GM19463 (cell line): ENCODE measurements around the gene CLCNKA.
"Not testable (repeated sequence)": the region's sequence is repeated elsewhere in the genome, so short reads cannot be mapped to it uniquely, and the experiment has no call there.

Source experiments
- ATAC-seq: cut with Tn5 transposase; IDR thresholded peaks from one replicate; pipeline ENCODE4 v1.9.1; 2021; ENCODE audit warnings: mild to moderate bottlenecking, moderate library complexity; ENCODE audit not compliant: unreplicated experiment

The CLCNKA gene

GRCh38 chr1:16061989-16062686 is 40.3 kb downstream of the CLCNKA start:
- not testable (repeated sequence) for ATAC-seq

DNA sequence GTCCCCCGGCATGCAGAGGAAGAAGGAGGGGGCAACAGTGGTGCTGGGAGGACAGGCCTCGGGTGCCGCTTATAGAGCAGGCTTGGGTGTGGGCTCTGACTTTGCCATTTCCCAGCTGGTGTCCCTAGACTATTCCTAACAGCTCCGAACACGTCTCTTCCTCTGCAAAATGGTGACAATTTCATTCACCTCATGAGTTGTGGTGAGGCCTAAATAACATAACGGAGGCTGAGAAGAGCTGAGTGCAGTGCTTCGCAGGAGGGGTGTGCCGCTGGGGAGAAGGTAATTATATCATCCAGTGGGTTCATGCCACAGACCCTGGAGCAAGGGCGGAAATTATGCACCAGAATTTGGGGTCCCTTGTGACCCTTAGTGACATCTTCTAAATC is 40.8 kb downstream of the CLCNKA start:
- ATAC-seq = not testable (repeated sequence)

- no peak for ATAC-seq
Measured at GRCh38 chr1:16063226-16063829, 41.5 kb downstream of the CLCNKA start.

GRCh38 chr1:16063921-16064320 is 42.1 kb downstream of the CLCNKA start:
- no peak for ATAC-seq

DNA sequence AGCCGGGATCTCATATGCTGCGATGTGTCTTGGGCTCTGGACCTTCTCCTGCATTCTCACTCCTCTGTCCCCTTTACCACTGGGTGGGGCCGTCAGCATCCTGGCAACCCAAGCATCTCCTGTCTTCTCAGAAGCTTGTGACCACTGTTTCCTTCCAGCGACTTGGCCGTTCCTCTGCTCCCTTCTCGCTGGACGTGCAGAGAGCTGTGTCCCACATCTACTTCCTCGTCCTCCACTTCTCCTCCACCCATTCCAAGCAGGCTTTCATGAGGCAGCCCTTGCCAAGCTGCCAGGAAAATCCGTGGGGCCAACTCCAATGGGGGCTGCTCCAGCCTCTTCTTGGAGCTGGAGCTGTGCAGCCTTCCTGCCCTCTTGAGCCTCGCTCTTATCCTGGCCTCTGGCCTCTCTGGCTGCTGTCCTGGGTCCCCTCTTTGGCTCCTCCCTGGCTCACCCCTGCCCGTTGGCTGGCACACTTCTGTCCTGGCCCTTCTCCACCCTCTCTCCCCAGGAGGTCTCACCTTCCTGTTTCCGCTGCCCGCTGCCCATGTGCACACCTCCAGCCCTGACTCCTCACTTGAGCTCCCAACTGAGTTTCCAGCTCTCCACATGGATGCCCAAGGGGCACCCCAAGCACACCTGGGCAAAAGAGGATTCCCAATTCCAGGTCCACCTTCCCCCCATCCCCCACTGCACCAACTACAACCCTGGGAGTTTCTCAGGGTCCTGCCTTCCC is 42.9 kb downstream of the CLCNKA start:
- ATAC-seq = no peak

DNA sequence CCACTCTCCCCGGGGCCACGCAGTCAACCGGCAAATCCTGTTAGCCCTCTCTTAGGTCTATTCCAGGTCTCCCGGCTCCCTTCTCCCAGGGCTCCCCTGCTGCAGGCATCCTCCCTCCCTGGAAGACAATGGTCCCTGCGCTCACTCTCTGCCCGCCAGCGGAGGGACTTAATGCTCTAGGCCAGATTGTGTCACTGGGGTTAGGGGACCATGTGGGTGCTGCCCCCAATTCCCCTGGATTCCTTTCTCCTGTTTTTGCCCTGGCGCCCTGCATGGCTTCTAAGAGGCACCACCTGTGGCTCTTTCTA is 43.4 kb downstream of the CLCNKA start:
- no peak for ATAC-seq

- ATAC-seq = no peak
Measured at GRCh38 chr1:16066245-16066644, 44.4 kb downstream of the CLCNKA start.

- no peak for ATAC-seq
Measured at GRCh38 chr1:16067127-16067768, 45.4 kb downstream of the CLCNKA start.

DNA sequence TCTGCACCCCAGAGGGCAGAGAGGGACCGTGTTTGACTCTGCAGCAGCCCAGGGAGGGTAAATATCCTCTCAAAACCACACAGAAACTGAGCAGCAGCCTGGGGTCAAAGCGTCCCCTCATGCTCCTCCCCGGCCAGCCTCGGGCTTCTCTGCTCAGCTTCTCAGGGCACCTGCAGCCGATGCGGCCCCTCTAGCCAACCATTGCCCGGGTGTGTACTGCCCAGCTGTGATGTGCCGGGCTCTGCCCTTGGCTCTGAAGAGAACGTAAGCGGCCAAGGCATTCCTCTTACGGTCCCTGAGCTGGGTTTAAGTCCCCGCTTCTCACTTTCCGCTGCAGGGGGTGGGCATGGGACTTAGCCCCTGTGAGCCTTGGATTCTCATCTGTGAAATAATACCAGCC is 46.1 kb downstream of the CLCNKA start:
- no peak for ATAC-seq

- ATAC-seq = no peak
Measured at GRCh38 chr1:16068356-16069270, 46.8 kb downstream of the CLCNKA start.

DNA sequence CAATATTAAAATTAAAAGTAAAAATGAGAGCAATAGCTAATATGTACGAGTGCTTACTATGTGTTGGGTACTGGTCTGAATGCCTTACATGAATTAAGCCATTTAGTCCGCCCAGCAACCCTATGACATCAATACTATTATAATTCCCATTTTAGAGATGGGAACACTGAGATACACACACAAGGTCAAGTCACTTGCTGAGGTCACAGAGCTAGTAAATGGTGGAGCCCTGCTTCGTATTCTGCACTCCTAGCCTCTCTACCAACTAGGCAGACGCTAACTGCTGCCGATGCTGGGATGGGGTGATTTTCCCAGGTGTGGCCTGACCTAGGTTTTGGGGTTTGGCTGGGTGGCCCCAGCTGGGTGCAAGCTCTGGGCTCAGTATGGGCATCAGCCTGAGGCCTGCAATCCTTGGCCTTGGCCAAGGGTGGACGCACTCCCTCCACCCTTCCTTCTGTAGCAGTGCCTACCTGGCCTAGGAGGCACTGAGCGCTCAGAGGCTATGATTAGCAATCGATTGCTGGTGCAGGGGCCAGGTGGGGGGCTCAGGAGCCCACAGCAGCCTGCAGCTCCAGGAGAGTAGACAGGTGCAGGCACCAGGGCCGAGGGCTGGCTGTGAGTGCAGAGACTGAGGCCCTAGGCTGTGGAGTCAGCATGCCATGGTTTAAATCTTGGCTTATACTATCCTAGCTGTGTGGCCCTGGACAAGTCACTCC is 49.0 kb downstream of the CLCNKA start:
- ATAC-seq = no peak

- ATAC-seq = no peak
Measured at GRCh38 chr1:16071614-16072013, 49.8 kb downstream of the CLCNKA start.

DNA sequence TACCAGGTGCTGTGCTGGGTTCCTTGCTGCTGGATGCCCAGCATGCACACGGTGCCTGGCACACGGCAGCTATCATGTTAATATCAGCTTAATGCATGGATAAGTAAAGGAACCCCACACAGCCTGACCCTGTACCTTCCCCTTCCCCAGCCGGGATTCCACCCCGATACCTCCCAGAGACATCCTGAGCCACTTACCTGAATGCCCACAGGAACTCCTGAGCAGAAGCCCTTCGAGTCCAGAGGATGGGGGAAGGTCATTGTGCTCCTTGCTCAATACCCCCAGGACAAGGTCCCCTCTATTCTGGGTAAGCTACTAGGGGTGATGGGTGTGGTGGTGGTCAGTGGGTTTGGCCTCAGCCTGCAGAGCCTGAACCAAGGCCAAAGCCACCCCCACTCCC is 50.3 kb downstream of the CLCNKA start:
- no peak for ATAC-seq

- ATAC-seq = no peak
Measured at GRCh38 chr1:16072616-16073484, 51.0 kb downstream of the CLCNKA start.

DNA sequence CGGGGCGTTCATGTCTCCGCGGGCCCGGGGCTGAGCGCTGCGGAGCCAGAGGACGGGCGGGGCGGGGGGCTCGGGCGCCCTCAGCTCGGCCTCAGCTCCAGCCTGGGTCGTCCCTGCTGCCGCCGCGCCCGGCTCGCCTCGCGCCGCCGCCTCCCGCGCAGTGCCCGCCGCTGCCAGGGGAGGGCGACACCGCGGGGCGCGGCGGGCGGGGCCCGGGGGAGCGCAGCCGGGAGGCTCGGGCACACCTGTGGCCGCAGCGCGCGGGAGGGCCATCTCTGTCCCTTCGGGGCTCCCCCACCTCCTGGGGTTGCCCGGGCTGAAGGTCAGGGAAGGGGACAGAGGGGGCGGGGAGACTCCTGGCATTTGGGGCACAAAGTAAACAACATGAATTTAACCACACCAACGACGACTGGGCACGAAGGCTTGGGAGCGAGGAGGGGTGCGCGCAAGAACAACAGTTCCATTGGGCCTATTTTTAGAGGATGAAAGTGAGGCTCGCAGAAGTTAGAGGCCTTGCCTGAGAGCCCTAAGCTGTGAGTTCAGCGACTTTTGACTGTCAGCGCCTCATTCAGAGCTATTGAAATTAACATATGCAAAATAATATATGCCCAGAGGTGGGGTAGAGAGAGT is 51.8 kb downstream of the CLCNKA start, which contains the start of gene FAM131C:
TSS of gene FAM131C (minus strand) at position 162 of the 630 bp plus-strand sequence. CDS start 209 bp downstream, outside the sequence.
- no peak for ATAC-seq

- ATAC-seq = no peak
Measured at GRCh38 chr1:16074217-16074616, 52.4 kb downstream of the CLCNKA start.

DNA sequence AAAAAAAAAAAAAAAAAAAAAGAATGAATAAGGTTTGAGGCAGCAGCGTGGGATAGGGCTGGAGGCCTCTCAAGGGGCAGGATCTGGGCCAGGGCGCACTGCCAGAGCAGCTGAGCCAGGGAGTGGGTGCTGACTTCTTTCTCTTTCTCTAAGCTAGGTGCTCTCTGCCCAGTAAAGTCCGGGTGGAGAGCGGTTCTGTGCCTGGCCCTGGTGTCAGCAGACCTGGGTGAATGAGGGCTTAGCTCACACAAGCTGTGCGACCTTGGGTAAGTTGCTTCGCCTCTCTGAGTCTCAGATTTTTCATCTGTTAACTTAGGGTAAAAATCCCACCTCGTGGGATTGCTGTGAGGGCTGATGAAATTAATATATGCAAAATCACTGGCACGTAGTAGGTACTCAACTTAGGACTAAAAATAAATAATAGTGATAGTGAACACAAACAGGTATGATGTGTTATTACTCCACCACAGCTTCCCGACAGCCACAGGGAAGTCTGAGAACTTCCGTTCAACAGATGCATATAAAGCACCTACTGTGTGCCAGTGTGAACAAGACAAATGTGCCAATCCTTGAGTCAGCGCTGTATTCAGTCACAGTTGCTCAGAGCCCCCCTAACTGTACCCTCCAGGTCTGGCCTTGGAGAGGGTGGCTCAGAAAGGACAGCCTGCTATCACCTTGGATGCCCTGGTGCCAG is 53.6 kb downstream of the CLCNKA start:
- no peak for ATAC-seq
